Panc1 (cell line): ENCODE results near the gene PRLH. TPM values are rescaled to one million over a fixed set of nuclear protein-coding genes. Genes with fewer than 3 reads are reported as not detected.

ENCODE experiments used
- ATAC-seq: fragments of 200-7000 bp; cut with Tn5 transposase; 2 replicates; pipeline ENCODE4 v1.9.1; 2020; ENCODE audit warnings: mild to moderate bottlenecking, moderate library complexity
- BruUV-seq: library from RNA; stranded (reverse); fragments of 400-500 nt; replicated peaks from 2 replicates; lab custom pipeline; 2021; lab: Mats Ljungman, UMichigan
- CTCF ChIA-PET: fragments of 300-600 bp; sonication (Branson Sonifier 250); formaldehyde crosslinking; loops from one replicate; lab custom pipeline; 2022; ENCODE audit warnings: antibody characterized with exemption; lab: Charles Lee
- POLR2A ChIA-PET: fragments of 300-600 bp; sonication (Branson Sonifier 250); formaldehyde crosslinking; loops from one replicate; lab custom pipeline; 2022; ENCODE audit warnings: antibody characterized with exemption; lab: Charles Lee
- DNase-seq: peaks from one replicate; pipeline ENCODE4 v3.0.0-alpha.2; 2010; ENCODE audit warnings: low read depth, low spot score
- H3K27ac ChIP-seq: 2 replicates; pipeline ENCODE4 v1.5.1; 2011; ENCODE audit warnings: mild to moderate bottlenecking, low read length, inconsistent platforms
- H3K27me3 ChIP-seq: fragments of 200-500 bp; sonication (Bioruptor generic); 2 replicates; pipeline ENCODE4 v1.6.0; 2014; ENCODE audit warnings: low read length, inconsistent platforms; ENCODE audit not compliant: control insufficient read depth, insufficient read depth
- H3K36me3 ChIP-seq: fragments of 200-500 bp; sonication (Bioruptor generic); 2 replicates; pipeline ENCODE4 v1.5.1; 2014; ENCODE audit warnings: inconsistent platforms, mild to moderate bottlenecking, low read length, moderate library complexity; ENCODE audit not compliant: control insufficient read depth, insufficient read depth
- H3K4me1 ChIP-seq: 2 replicates; pipeline ENCODE4 v1.5.1; 2011; ENCODE audit warnings: inconsistent platforms, mild to moderate bottlenecking, low read length, moderate library complexity; ENCODE audit not compliant: control insufficient read depth, insufficient read depth
- H3K4me3 ChIP-seq, 2 experiments: 2 replicates each; pipeline ENCODE4 v1.5.1; 2011 to 2012; ENCODE audit warnings: low read depth in 2 of 2, low read length in 2 of 2, mild to moderate bottlenecking in 2 of 2, inconsistent platforms in 1 of 2, moderate library complexity in 1 of 2
- H3K9me3 ChIP-seq: fragments of 200-500 bp; sonication (Bioruptor generic); 2 replicates; pipeline ENCODE4 v1.5.1; 2014; ENCODE audit warnings: low read depth, mild to moderate bottlenecking, inconsistent platforms, low read length, moderate library complexity; ENCODE audit not compliant: control insufficient read depth, insufficient read depth
- CTCF ChIP-seq: fragments of 450-650 bp; IDR thresholded peaks from 2 replicates; pipeline ENCODE4 v1.5.1; 2017; ENCODE audit warnings: mild to moderate bottlenecking
- POLR2AphosphoS5 ChIP-seq: IDR thresholded peaks from 2 replicates; pipeline ENCODE4 v1.6.1; 2012; ENCODE audit warnings: mild to moderate bottlenecking, low read depth, low read length, moderate library complexity
- REST ChIP-seq, 2 experiments: IDR thresholded peaks; 2 replicates each; pipeline ENCODE4 v1.6.1; 2011 to 2012; ENCODE audit warnings: low read depth in 2 of 2, control low read depth in 1 of 2, low read length in 1 of 2, mild to moderate bottlenecking in 1 of 2, moderate library complexity in 1 of 2; ENCODE audit not compliant: insufficient read depth in 1 of 2
- SIN3A ChIP-seq: IDR thresholded peaks from 2 replicates; pipeline ENCODE4 v1.6.1; 2012; ENCODE audit warnings: low read depth, mild to moderate bottlenecking, low read length, moderate library complexity, borderline replicate concordance; ENCODE audit not compliant: insufficient read depth
- TCF7L2 ChIP-seq: IDR thresholded peaks from 2 replicates; pipeline ENCODE4 v1.6.1; 2011; ENCODE audit warnings: mild to moderate bottlenecking, low read depth, low read length, inconsistent platforms
- in situ Hi-C: cut with HindIII; loops from 2 replicates; pipeline ENCODE4 v1.10.0; 2016; ENCODE audit warnings: low sequenced_read_pairs, low pct_unique_long_range_greater_than_20kb
- intact Hi-C: fragments of 100-400 bp; cut with micrococcal nuclease; formaldehyde crosslinking; loops from one replicate; pipeline ENCODE4 v1.10.0; 2022; ENCODE audit not compliant: unreplicated experiment
- total RNA-seq: library from RNA; stranded (reverse); gene quantifications from one replicate; pipeline ENCODE4 v1.2.1, GENCODE V29; 2021; ENCODE audit not compliant: unreplicated experiment

PRLH gene
- total RNA-seq, 1 experiment from 2014 or later, result not detected

GRCh38 chr2:237558961-237559641, 7.3 kb upstream of the PRLH start:
- Histone ChIP-seq H3K4me1 (no peaks in the 10 kb centered on the region), H3K36me3 (no peaks in the 10 kb centered on the region), H3K27me3 (no peaks in the 10 kb centered on the region), H3K4me3 (no peak overlapping the region), H3K9me3 (no peaks in the 10 kb centered on the region), H3K27ac (no peak overlapping the region)
- in situ Hi-C loops (no loop called here), intact Hi-C loops (no loop called here)
- BruUV-seq, result no TSS peak
- ChIA-PET CTCF (no interaction called here), POLR2A (interaction anchor here (0.6 kb wide), 1 partner anchor 934 kb away, joined by 17 read pairs; no protein-coding TSS in a partner anchor)
- DNase-seq (no peak), ATAC-seq (no peak)
- TF ChIP-seq CTCF (no peak), TCF7L2 (no peak), REST (IDR thresholded peaks at IDR 0.05; ENCODE audit: insufficient read depth in 1 of 2, low read depth in 2 of 2, low read length in 1 of 2) (no peak), SIN3A (no peak), POLR2AphosphoS5 (no peak)

- intact Hi-C loops, result no loop called here
- Histone ChIP-seq H3K36me3 (no peaks in the 10 kb centered on the region), H3K27ac (no peak overlapping the region), H3K9me3 (no peaks in the 10 kb centered on the region), H3K4me1 (no peaks in the 10 kb centered on the region), H3K4me3 (no peak overlapping the region), H3K27me3 (no peaks in the 10 kb centered on the region)
- DNase-seq, result no peak
- no TSS peak for BruUV-seq
- in situ Hi-C loops, result no loop called here
- CTCF ChIA-PET, result no interaction called here
- POLR2A ChIA-PET, result no interaction called here
- no peak for TF ChIP-seq CTCF
- TF ChIP-seq TCF7L2, result no peak
- no peak for ATAC-seq
These were observed 5.2 kb upstream of the PRLH start for GRCh38 chr2:237561221-237561620.
